ENCODE measurements around the gene SHROOM2.
"Not testable (repeated sequence)": the region's sequence is repeated elsewhere in the genome, so short reads cannot be mapped to it uniquely, and the experiment has no call there.

SHROOM2 gene

DNA sequence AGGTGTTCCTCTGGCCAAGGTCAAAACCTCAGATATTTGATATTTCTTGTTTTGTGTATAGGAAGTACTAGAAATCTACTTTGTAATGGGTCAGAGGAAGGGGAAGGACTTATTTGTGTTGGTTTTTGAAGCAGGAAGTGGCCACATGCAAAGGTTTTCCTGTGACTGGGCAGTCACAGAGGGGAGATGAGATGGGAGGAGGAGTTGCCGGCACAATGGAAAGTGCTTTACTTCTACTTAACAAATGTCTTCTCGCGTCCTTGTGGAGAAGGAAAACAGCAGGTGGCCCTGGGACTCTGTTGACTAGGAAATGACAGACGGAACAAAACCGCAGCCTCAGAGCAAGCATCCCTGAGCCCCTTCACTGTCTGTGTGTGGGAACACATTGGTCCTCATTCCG is 46.6 kb downstream of the SHROOM2 start:
- DNase-seq (ENCODE audit: low spot score), result no peak

DNA sequence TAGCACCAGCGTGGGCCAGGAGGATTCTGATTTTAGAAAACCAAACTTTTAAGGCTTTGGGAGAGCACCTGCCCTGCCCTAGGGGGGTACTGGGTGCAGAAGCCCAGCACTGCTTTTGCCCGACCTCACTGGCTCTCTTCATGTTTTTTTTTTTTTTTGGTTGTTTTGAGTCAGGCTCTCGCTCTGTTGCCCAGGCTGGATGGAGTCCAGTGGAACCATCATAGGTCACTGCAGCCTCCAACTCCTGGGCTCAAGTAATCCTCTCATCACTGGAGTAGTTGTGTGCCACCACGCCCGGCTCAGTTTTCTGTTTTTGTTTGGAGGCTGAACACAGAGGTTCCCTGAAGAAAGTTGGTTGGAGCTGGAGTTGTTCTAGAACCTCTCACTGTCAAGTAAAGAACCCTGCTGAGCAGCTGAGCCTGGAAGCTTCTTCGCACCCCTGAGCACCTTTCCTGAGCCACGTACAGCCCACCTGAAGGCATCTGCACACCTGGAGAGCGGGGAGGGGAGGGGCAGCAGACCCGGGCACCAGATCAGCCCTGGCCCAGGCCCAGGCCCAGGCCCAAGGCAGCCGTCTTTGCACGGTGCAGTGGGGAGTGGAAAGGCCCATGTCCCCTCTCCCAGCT is 49.5 kb downstream of the SHROOM2 start:
- DNase-seq (ENCODE audit: low spot score), result no peak

DNA sequence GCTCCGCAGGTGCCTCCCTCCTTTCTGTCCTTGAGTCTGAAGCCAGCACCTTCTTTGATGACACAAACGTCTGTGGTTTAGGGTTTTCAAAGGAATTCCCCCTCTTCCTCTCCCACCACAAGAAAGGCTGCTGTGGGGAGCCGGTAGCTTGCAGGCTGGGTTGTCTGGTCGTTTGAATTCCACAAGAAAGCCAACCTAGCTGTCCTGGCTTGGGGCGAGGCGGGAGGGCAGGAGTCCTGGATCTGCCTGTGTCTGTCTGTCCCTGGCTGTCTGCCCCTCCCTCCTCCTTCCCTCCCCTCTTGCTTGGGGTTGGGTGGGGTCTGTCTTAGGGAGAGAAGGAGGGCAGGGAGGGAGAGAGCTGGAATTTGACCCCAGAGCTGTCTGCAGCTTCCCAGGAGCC is 56.3 kb downstream of the SHROOM2 start:
- DNase-seq (ENCODE audit: low spot score), result no peak

DNA sequence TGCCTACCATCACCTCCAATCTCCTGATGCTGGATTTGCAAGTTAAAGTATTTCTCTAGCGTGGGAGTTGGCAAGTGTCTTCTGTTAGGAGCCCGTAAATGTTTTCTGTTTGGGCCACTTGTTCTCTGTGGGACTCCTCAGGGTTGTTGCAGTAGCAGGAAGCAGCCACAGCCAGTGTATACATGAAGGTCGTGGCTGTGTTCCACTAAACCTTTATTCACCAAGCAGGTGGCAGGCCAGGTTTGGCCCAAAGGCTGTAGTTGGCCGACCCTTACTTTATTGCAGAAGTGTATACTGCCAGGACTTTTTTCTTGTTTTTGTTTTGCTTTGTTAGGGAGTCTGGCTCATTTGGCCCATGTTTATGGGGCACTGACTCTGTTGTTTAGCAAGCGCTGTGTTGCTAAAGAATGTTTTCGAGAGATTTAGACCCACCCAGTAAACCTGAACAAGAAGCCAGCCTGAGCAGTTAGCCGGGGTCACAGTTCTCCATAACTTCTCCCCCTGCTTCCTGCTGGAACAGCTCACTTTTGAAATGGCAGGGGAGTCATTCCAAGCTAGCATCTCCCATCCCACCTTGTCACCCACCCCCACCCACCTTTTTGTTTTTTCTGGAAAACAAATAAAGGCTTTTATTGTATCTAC is 58.8 kb downstream of the SHROOM2 start:
- DNase-seq (ENCODE audit: low spot score), result no peak

DNA sequence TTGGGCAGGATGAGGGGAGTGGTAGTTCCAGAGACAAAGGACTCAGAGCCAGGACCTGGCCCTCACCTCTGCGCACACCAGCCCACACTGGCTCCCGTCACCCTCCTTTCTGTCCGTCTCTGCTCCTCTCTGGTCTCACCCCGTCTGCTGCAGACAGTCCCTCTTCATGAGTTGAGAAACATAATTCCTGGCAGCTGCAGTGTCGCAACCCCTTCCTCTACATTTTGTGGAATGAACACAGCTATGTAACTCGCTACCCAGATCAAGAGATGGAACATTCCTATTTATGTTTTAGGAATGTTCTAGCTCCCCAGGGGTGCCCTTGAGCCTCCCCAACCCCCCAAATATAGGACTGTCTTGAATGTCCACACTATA is 59.3 kb downstream of the SHROOM2 start:
- no peak for DNase-seq (ENCODE audit: low spot score)

DNA sequence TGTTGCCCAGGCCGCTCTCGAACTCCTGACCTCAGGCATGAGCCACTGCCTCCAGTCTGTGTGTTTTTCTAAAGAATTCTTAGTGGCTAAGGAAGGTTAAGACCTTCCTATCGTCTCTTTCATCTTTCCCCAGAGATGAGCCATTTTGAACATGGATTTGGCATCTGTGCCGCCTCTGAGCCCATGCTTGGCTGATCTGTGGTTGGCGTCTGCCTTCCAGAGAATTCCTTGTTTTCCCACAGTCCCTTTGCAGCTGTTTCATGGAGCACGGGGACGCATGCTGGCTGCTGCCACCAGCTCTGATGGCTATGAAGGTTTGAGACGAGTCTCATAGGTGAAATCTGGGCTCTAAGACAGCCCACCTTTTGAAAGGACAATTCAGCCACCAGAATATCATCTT is 60.4 kb downstream of the SHROOM2 start:
- DNase-seq (ENCODE audit: low spot score), result no peak

DNA sequence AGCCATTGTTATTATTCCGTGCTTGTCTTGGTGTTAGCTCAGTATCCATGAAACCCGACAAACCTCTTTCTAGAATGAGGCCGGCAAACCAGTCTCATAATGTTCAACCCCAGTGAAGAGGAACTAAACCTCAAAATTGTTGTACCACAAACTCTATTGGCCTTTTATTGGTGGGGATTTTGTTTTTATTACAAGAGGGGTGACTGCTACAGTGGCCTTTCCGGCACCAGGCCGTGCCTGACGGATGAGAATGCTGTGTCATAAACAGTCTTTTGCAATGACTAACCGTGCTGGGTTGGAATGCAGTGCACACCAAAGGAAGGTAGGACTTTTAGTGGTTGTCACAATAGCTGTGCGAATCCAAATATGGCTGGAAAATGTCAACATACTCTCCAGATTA is 60.8 kb downstream of the SHROOM2 start:
- peak; percentile 27 for DNase-seq (ENCODE audit: low spot score)

DNA sequence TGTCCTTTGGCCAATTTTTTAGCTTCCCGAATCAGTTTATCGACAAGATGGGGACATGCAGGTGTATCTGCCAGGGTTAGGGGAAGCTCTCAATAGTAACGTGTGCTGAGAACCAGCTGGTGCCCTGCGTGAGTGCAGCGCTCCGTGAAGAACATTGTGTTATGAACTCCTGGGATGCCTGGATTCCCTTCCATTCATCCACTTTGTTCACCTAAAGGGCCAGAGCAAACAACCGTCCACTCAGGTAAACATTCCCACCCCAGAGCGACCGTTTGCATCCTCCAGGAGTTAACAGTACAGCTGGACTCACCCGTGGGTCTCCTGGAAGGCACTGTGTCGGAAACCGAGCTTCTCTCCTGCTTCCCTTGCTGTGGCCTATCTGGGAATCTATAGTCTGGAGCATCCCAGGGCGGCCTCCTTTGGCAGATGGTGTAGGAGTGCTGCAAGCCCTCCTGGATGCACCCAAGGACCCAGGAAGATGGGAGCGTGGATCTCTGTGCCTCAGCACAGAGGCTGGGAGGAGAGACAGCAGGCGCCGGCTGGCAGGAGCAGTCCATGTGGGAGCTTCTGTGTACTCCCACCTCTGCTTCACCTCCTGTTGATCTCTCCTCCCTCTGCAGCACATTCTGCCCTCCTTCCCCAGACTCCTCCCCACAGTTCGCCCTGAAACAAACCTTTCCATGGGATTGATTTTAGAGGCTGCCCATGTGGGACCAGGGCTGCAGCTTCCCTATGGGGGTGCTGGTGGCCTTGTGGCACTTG is 62.7 kb downstream of the SHROOM2 start:
- no peak for DNase-seq (ENCODE audit: low spot score)

DNA sequence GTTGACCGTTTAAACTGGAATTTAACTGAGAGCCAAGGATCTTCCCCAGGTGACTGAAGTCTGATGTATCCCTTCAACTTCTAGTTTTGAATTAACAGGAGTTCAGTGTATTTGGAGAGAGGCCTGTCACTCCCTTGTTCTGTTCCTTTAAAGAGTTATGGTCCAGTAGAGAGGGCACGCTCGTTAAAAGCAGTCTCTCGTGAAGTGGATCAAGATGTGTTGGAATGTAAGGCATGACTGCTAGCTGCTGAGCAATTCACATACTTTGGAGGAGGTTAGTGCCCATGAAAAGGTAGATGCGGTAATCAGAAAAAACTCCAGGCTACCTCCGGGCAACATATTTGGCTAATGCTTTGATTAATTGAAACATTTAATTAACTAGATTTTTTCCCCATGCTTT is 65.7 kb downstream of the SHROOM2 start:
- DNase-seq (ENCODE audit: low spot score), result no peak

DNA sequence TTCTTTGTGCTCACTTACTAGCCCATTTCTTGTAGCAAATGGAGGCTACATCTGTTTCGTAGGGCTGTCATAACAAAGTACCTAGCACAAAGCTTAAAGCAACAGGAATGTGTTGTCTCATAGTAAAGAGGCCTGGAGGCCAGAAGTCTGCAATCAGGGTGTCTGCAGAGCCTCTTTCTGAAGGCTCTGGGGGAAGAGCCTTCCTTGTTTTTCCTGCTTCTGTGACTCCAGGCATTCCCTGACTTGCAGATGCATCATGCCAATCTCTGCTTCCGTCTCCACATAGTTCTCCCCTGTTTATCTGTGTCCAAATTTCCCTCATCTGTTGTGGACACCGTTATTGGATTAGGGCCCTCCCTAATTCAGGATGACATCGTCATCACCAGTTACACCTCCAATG is 67.1 kb downstream of the SHROOM2 start:
- DNase-seq (ENCODE audit: low spot score), result no peak

DNA sequence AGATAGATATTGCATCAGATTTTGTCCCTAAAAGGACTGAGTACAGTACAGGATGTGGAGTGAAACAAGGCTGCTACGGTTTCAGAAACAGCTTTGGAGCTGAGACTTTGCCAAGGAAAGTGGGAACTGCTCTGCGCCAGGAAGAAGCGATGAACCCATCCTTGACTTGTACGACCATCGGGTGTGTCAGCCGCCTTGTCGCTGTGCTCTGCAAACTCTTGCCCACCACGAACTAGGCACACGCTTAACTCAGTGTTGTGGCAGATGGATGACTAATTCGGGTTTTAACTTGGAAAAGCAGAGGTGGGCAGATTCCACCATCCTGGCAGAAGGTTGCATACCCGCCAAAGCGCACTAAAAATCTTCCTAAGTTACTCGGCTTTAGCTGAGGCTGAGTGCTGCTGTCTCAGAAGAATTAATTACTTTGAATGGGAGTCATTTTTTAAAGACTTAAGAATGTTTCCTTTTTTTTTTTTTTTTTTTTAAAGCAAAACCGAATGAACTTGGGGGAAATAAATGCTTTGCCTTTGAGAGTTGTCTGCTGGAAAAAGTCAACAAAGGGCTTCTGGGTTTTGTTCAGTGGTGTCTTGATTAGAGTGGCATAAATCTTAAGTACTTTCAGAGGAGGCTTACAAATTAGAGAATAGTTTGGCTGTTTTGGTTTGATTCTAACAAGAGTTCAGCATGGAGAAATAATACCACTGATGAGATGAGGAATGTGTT is 69.5 kb downstream of the SHROOM2 start:
- DNase-seq (ENCODE audit: low spot score), result no peak

DNA sequence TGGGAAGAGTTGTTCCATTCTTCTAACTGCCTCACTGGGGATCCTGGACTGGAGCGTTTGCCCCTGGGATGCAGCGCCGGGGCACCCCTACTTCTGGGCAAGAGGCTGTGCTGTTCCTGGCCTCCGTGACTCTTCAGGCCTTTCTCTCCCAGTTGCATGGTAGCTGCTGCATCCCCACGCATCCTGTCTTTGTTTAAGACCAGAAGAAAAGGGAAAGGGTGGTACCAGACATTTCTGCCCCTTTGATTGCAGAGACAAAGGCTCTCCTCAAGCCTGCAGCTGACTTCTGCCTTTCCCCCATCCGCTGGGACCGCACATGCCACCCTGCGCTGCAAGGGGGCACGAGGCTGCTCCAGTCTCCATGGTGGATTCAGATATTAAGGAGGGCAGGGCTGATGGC is 70.4 kb downstream of the SHROOM2 start:
- DNase-seq (ENCODE audit: low spot score), result no peak

DNA sequence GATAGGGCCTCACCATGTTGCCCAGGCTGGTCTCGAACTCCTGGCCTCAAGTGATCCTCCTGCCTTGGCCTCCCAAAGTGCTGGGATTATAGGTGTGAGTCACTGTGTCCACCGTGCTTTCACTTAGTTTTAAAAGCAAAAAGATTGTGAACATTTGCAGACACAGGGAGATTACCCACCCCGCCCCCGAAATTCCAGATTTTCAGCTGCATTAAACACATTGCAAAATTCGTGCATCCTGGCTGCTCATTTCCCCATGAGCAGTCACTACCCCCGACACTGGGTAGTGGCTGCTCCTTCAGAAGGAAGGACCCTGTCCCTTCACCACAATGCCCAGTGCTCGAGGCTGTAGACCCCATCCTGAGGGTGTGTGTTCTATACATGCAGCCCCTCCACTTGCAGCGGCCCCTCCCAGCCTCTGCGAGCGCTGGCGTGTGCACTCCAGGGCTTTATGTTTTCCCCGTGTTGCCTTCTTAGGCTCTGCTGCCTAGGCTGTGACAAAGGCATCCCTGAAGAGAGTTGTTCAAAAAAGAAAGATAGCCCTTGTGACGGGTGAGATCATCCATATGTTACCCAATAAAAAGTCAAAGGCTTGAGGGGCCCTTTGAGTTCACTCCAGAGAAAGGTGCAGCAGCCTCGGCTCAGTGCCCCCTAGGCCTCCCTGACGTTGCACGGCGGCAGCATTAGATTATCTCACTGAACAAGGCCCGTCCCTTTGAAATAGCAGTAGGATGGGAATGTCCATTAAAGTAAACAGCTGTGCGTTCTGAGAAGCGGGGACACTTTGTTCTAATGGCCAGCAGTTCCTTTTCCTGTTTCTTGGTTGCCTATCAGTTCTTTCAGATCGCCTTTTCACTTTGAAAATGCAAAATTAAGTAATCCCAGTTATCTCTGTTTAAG is 71.6 kb downstream of the SHROOM2 start:
- no peak for DNase-seq (ENCODE audit: low spot score)

DNA sequence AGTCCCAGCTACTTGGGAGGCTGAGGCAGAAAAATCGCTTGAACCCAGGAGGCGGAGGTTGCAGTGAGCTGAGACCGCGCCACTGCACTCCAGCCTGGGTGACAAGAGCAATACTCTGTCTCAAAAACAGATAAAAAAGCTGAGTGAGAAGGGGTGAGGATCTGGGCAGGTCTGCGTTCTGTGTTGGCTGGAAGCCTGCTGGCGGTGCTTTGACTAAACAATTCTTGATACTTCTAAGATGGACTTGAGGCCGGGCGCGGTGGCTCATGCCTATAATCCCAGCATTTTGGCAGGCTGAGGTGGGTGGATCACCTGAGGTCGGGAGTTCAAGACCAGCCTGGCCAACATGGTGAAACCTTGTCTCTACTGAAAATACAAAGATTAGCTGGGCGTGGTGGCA is 72.5 kb downstream of the SHROOM2 start:
- DNase-seq (ENCODE audit: low spot score), result not testable (repeated sequence)

DNA sequence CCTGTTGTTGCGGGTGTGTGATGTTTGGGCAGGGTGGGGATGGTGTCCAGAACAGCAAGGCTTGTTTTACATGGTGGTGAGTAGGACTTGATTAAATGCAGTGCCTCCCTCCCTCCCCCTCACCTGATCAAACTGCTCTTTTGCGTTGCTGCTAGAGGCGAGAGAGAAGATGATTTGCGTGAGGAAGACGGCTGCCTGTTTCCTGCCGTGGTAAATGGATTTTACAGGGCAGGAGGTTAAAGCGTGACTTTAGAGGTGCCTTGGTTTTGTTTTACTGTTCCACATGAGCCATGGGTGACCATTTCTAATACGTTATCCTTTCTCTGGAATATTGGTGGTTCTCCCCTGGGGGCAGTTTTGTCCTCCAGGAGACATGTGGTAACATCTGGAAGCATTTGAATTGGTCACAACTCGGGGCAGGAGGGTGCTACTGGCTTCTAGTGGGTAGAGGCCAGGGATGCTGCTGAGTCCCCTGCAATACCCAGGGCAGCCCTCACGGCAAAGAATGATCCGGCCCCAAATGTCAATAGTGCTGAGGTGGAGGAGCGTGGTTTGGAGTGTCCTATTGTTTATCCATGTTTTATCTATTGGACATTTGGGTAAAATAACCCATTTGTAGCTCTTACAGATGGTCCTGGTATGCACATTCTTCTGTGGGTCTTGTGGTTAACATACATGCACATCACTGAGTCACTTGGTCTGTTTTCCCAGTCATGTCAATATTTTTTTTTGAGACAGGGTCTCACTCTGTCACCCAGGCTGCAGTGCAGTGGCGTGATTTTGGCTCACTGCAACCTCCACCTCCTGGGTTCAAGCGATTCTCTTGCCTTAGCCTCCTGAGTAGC is 73.7 kb downstream of the SHROOM2 start:
- no peak for DNase-seq (ENCODE audit: low spot score)

DNA sequence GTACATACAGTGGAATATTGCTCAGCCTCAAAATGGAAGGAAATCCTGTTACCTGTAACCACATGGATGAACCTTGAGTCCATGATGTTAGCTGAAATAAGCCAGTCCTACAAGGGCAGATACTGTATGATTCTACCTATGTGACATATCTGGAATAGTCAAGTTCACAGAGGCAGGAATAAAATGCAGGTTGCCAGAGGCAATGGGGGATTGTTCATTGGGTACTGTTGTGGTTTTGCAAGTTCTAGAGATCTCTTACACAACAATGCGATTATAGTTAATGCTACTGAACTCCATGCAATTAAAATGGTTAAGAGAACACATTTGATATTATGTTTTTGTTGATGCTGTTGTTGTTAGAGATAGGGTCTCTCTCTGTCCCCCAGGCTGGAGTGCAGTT is 74.6 kb downstream of the SHROOM2 start:
- no peak for DNase-seq (ENCODE audit: low spot score)

DNA sequence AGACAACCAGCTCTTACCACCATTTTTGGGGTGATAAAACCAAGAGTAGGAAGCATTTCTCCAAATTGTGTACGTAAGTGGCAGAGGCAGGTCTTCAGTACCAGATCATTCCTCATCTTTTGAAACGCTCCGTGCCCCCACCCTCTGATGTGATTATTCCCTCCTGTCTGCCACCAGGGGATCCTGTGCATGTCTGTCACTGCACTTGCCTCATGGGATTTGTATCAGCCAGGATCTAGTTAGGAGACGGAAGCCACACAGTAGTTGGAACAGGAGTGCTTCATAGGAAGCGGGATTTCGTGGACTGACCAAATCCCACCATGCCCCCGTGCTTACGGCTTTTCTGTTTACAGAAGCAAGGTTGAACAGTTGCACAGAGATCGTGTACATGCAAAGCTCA is 75.5 kb downstream of the SHROOM2 start:
- no peak for DNase-seq (ENCODE audit: low spot score)

DNA sequence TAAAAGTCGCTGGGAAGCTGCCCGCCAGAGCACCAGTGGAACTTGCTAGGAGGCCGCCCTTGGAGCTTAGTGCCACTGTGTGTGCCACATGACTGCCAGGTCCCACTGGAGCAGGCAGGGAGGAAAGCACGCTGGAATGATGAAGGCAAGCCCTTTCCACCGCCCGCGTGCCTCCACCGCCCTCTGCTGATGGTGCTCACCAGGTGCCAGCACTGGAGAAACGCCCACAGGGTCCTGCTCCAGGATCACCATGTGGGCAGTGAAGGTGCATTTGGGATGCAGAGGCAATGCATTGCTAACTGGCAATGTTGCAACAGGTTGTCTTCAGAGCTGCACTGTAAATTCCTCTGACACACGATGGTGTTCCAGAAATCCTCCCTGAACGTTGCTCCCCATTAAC is 76.3 kb downstream of the SHROOM2 start:
- DNase-seq (ENCODE audit: low spot score), result no peak

DNA sequence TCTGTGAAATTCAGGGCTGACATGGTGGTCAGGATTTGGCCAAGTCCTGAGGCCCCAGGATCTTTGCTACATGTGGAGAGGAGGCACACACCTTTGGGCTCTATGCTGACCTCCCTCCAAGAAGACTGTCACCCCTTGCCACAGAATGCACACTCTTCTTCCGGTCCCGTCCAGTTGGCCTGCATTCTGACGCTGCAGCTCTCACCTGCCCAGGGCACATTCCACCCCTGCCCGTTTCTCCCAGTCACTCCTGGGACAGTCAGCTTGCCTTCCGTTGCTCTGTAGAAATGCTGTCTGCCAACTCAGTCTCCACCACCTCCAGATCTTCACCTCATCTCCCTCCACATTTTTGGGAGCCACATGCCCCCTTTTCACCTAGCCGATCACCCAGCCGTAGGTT is 76.7 kb downstream of the SHROOM2 start:
- DNase-seq (ENCODE audit: low spot score), result no peak

DNA sequence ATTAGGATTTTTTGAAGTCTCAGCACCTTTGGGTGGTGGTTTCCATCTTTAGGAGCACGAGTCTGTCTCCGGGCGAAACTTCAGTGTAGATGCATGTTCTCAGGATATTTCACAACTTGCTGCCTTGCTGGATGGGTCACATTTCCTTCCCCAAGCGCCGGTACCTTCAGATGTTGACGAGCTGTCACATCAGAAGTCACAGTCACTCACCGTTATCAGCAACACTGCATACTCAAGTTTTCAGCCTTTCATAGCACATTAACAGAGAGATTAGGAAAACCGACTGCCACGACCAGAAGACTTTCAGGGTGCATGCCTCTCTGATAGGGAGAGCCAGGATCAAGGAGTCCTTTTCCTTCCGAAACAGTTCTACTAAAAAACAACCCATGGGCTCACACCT is 77.8 kb downstream of the SHROOM2 start:
- no peak for DNase-seq (ENCODE audit: low spot score)
